K562 (cell line): Measurements from ENCODE around the gene SFN. TPM values are rescaled to one million over a fixed set of nuclear protein-coding genes. Genes with fewer than 3 reads are reported as not detected.

Experiments
- ATAC-seq: fragments of 200-7000 bp; cut with Tn5 transposase; 3 replicates; pipeline ENCODE4 v1.9.1; 2020; ENCODE audit warnings: moderate library complexity
- BruUV-seq: library from RNA; stranded (reverse); fragments of 400-500 nt; replicated peaks from 2 replicates; lab custom pipeline; 2021; lab: Mats Ljungman, UMichigan
- CTCF ChIA-PET: fragments of 300-600 bp; formaldehyde crosslinking; extraction: SDS; loops from one replicate; lab custom pipeline; 2021; ENCODE audit warnings: low intra/inter-chr PET ratio; lab: Yijun Ruan, JAX
- POLR2A ChIA-PET: fragments of 300-600, 350-650 bp; sonication (Branson Sonifier 250); formaldehyde crosslinking; extraction: SDS; loops from one replicate; lab custom pipeline; 2021; ENCODE audit warnings: antibody characterized with exemption, inconsistent platforms; lab: Yijun Ruan, JAX
- DNase-seq, 4 experiments: peaks; one replicate each; pipeline versions ENCODE4 v3.0.0 to v3.0.0-alpha.2; 2011 to 2018; ENCODE audit warnings: low spot score in 3 of 4, mixed read lengths in 3 of 4; ENCODE audit errors: extremely low read depth in 1 of 4
- FAIRE-seq: peaks from 2 replicates; lab custom pipeline; 2011; peaks lifted over from hg19 to GRCh38; lab: Jason Lieb, UNC
- H2AFZ ChIP-seq: 2 replicates; pipeline ENCODE4 v1.6.0; 2011; ENCODE audit warnings: low read depth, low read length, control low read depth, inconsistent platforms
- H3K27ac ChIP-seq: fragments of 200-600 bp; 3 replicates; pipeline ENCODE4 v1.8.0; 2011; ENCODE audit warnings: low read depth, mild to moderate bottlenecking, control low read depth, inconsistent platforms, low read length, moderate library complexity, mixed read lengths; ENCODE audit errors: extremely low read depth
- H3K27me3 ChIP-seq, 2 experiments: fragments of 300-600 bp in 1 of 2; 2 replicates in 1 of 2; 3 replicates in 1 of 2; pipeline versions ENCODE4 v1.6.0 to v1.8.0; 2011; ENCODE audit warnings: inconsistent platforms in 2 of 2, low read length in 2 of 2, mild to moderate bottlenecking in 1 of 2, mixed read lengths in 1 of 2, moderate library complexity in 1 of 2; ENCODE audit not compliant: control insufficient read depth in 2 of 2, insufficient read depth in 2 of 2
- H3K36me3 ChIP-seq: fragments of 300-600 bp; 3 replicates; pipeline ENCODE4 v1.8.0; 2011; ENCODE audit warnings: mild to moderate bottlenecking, low read length, inconsistent platforms; ENCODE audit not compliant: control insufficient read depth, insufficient read depth
- H3K4me1 ChIP-seq, 2 experiments: fragments of 200-600 bp in 1 of 2; replicated peaks in 1 of 2; 2 replicates in 1 of 2; 3 replicates in 1 of 2; pipeline versions ENCODE4 v1.5.1 to v1.8.0; 2011; ENCODE audit warnings: inconsistent platforms in 2 of 2, low read length in 2 of 2, mild to moderate bottlenecking in 1 of 2, mixed read lengths in 1 of 2, moderate library complexity in 1 of 2; ENCODE audit not compliant: control insufficient read depth in 2 of 2, insufficient read depth in 2 of 2
- H3K4me2 ChIP-seq: 2 replicates; pipeline ENCODE4 v1.6.1; 2011; ENCODE audit warnings: low read length, control low read depth, inconsistent platforms, mixed read lengths; ENCODE audit not compliant: insufficient read depth
- H3K4me3 ChIP-seq: fragments of 200-600 bp; sonication (generic), shearing (Covaris generic); 2 replicates; pipeline ENCODE4 v1.5.1; 2016; ENCODE audit warnings: control low read depth, inconsistent platforms
- H3K79me2 ChIP-seq: fragments of 200-600 bp; 3 replicates; pipeline ENCODE4 v1.8.0; 2011; ENCODE audit warnings: low read length, inconsistent platforms; ENCODE audit not compliant: control insufficient read depth, insufficient read depth
- H3K9ac ChIP-seq, 2 experiments: 2 replicates each; pipeline versions ENCODE4 v1.6.0 to v1.6.1; 2011; ENCODE audit warnings: low read depth in 2 of 2, low read length in 2 of 2, control low read depth in 1 of 2, inconsistent platforms in 1 of 2, mild to moderate bottlenecking in 1 of 2, mixed read lengths in 1 of 2; ENCODE audit not compliant: insufficient read depth in 1 of 2
- H3K9me1 ChIP-seq: one replicate; pipeline ENCODE4 v1.6.0; 2011; ENCODE audit warnings: inconsistent platforms, mild to moderate bottlenecking, low read length, moderate library complexity; ENCODE audit not compliant: control insufficient read depth, insufficient read depth
- H3K9me3 ChIP-seq: replicated peaks from 2 replicates; pipeline ENCODE4 v1.5.1; 2011; ENCODE audit warnings: low read depth, low read length, inconsistent platforms; ENCODE audit not compliant: control insufficient read depth, insufficient read depth
- H4K20me1 ChIP-seq: replicated peaks from 2 replicates; pipeline ENCODE4 v1.6.1; 2011; ENCODE audit warnings: low read length, inconsistent platforms, mixed read lengths; ENCODE audit not compliant: control insufficient read depth, insufficient read depth
- CTCF ChIP-seq, 3 experiments: IDR thresholded peaks in 2 of 3; conservative IDR thresholded peaks in 1 of 3; 2 replicates each; pipeline ENCODE4 v1.5.1; 2011 to 2012; ENCODE audit warnings: low read length in 3 of 3, mild to moderate bottlenecking in 3 of 3, control low read depth in 2 of 3, improper control_type of control experiment in 1 of 3, inconsistent platforms in 1 of 3, low read depth in 1 of 3, mixed read lengths in 1 of 3, moderate library complexity in 1 of 3; ENCODE audit not compliant: insufficient read depth in 2 of 3
- FOXA3 ChIP-seq, 2 experiments: fragments of 450-650 bp in 1 of 2; sonication (generic) in 1 of 2; formaldehyde crosslinking; IDR thresholded peaks in 1 of 2; conservative IDR thresholded peaks in 1 of 2; 2 replicates each; pipeline versions ENCODE4 v1.4.0 to v1.8.0; 2020 to 2022; ENCODE audit warnings: mild to moderate bottlenecking in 2 of 2, missing genetic modification reagents in 1 of 2
- KAT2B ChIP-seq: IDR thresholded peaks from one replicate; pipeline ENCODE4 v1.6.1; 2012; ENCODE audit warnings: low read depth, mild to moderate bottlenecking, control low read depth, inconsistent platforms, low read length, moderate library complexity
- MXI1 ChIP-seq: IDR thresholded peaks from 2 replicates; pipeline ENCODE4 v1.6.1; 2011; ENCODE audit warnings: low read depth, mild to moderate bottlenecking, improper control_type of control experiment, low read length
- NFE2 ChIP-seq: IDR thresholded peaks from 2 replicates; pipeline ENCODE4 v1.6.1; 2014; ENCODE audit warnings: antibody characterized with exemption, low read depth
- NR2C2 ChIP-seq, 2 experiments: fragments of 200-800 bp in 1 of 2; sonication (Bioruptor generic) in 1 of 2; sonication (generic) in 1 of 2; formaldehyde crosslinking in 1 of 2; IDR thresholded peaks; 2 replicates each; pipeline versions ENCODE4 v1.6.1 to v1.8.0; 2016 to 2022; ENCODE audit warnings: mild to moderate bottlenecking in 1 of 2, missing compliant biosample characterization in 1 of 2, missing genetic modification characterization in 1 of 2, missing genetic modification reagents in 1 of 2
- RFX7 ChIP-seq: fragments of 250-450 bp; sonication (Bioruptor Pico); IDR thresholded peaks from 2 replicates; pipeline ENCODE4 v1.5.1; 2021; ENCODE audit warnings: mild to moderate bottlenecking
- SP2 ChIP-seq: IDR thresholded peaks from 2 replicates; pipeline ENCODE4 v1.6.1; 2011; ENCODE audit warnings: mild to moderate bottlenecking, low read depth, low read length, moderate library complexity; ENCODE audit not compliant: poor library complexity, severe bottlenecking; ENCODE audit errors: extremely low read depth
- ZBTB11 ChIP-seq, 3 experiments: fragments of 200-800 bp in 1 of 3; fragments of 250-450 bp in 1 of 3; fragments of 450-650 bp in 1 of 3; sonication (Bioruptor Pico) in 1 of 3; sonication (Bioruptor generic) in 1 of 3; formaldehyde crosslinking in 1 of 3; IDR thresholded peaks; 2 replicates each; pipeline versions ENCODE4 v1.6.1 to v1.8.0; 2016 to 2022; ENCODE audit warnings: mild to moderate bottlenecking in 2 of 3, missing genetic modification characterization in 2 of 3, missing compliant biosample characterization in 1 of 3, moderate library complexity in 1 of 3
- ZNF655 ChIP-seq: fragments of 250-450 bp; sonication (Bioruptor Pico); IDR thresholded peaks from 2 replicates; pipeline ENCODE4 v1.5.0; 2021
- ZNF707 ChIP-seq: fragments of 250-450 bp; sonication (Bioruptor Pico); conservative IDR thresholded peaks from 2 replicates; pipeline ENCODE4 v1.8.0; 2022; ENCODE audit warnings: inconsistent platforms, mild to moderate bottlenecking, moderate library complexity
- WGBS: fragments of 100-300 bp; shearing (Covaris generic); methylation state at CpG from one replicate; pipeline ENCODE4 v1.1.6; 2016; ENCODE audit warnings: low coverage, mixed read lengths; ENCODE audit not compliant: insufficient coverage; ENCODE audit errors: missing lambda C conversion rate; 5-methylcytosine and 5-hydroxymethylcytosine counted together
- in situ Hi-C: fragments of 300-500 bp; cut with MboI; formaldehyde crosslinking; loops from 4 replicates; pipeline ENCODE4 v1.15.0; 2018; ENCODE audit warnings: inconsistent platforms, mixed read lengths
- intact Hi-C: fragments of 100-400 bp; cut with micrococcal nuclease; formaldehyde crosslinking; loops from 2 replicates; pipeline ENCODE4 v1.14.2; 2022
- polyA plus RNA-seq, 8 experiments: library from polyadenylated mRNA; depleted of rRNA in 4 of 8; stranded (reverse) in 5 of 8; unstranded in 3 of 8; fragments of >200 nt; fragmentation: Nextera tagmentation in 2 of 8; fragmentation: Illumina TruSeq in 1 of 8; extraction: Ambion mirVana in 2 of 8; extraction: Trizol in 1 of 8; gene quantifications; 2 replicates each; pipeline versions ENCODE4 v1.2.1 to v1.2.3, GENCODE V29; 2011 to 2014; ENCODE audit warnings: inconsistent platforms in 1 of 8, missing spikeins in 1 of 8
- total RNA-seq, 7 experiments: library from RNA; depleted of rRNA in 6 of 7; stranded (reverse); fragments of >200 nt in 6 of 7; fragmentation: Illumina TruSeq in 2 of 7; extraction: Trizol in 2 of 7; gene quantifications; 2 replicates each; pipeline versions ENCODE4 v1.2.1 to v1.2.3, GENCODE V29; 2011 to 2021; ENCODE audit warnings: low replicate concordance in 1 of 7

Gene SFN
- total and polyA plus RNA-seq, 9 of the 15 experiments (the other 6 are each of a cell fraction or from before 2014, with no cell fraction given) = 0.10 to 3.8 (median 2.0) TPM

GRCh38 chr1:26826261-26827105 is 36.5 kb upstream of the SFN start, which contains the start of gene ZDHHC18:
ZDHHC18 (plus strand) TSS chr1:26826688; CDS start chr1:26826805, 117 bp downstream.
- Histone ChIP-seq H3K9me3 (no peaks in the 10 kb centered on the region), H3K27ac (peak within 1 kb of the TSS; percentile 42; the same call in 2 of the 3 replicates), H4K20me1 (peaks cover 12% of the 10 kb centered on the region; the same call in 1 of the 2 replicates), H3K4me1 (peaks cover 41 to 42% of the 10 kb centered on the region in 2 experiments), H3K27me3 (no peaks in the 10 kb centered on the region), H3K9me1 (peaks cover 9% of the 10 kb centered on the region), H3K9ac (peak within 1 kb of the TSS; percentile 63 to 93), H3K4me3 (peak within 1 kb of the TSS; percentile 58), H2AFZ (peak within 1 kb of the TSS; percentile 98), H3K4me2 (peak within 1 kb of the TSS; percentile 85), H3K79me2 (peaks cover 41% of the 10 kb centered on the region), H3K36me3 (peaks cover 29% of the 10 kb centered on the region; the same call in 2 of the 3 replicates)
- 2% methylated on average over 40 of the region's 107 CpGs for WGBS
- FAIRE-seq (no peak), DNase-seq (peak; percentile 84 to 98 (median 96)), ATAC-seq (peak; percentile 90)
- intact Hi-C loops = no loop called here
- ChIA-PET CTCF (interaction anchor here (0.7 kb wide), 1 partner anchor 15 kb away, joined by 3 read pairs; no protein-coding TSS in a partner anchor), POLR2A (interaction anchor here (0.6 to 1.0 kb wide), 2 partner anchors 13 to 29 kb away, joined by 3 to 4 read pairs; no protein-coding TSS in a partner anchor)
- no TSS peak for BruUV-seq
- in situ Hi-C loops = no loop called here
- TF ChIP-seq ZNF707 (CRISPR knock-in tag) (no peak), NR2C2 (CRISPR knock-in tag; IDR thresholded peaks at IDR 0.05) (no peak), NR2C2 (tag; IDR thresholded peaks at IDR 0.05) (no peak), SP2 (peak; percentile 1), NFE2 (no peak), ZBTB11 (CRISPR knock-in tag; IDR thresholded peaks at IDR 0.05) (peak in 1 of 3 experiments; percentile 45; a peak in 2 of 6 replicates), FOXA3 (CRISPR knock-in tag; conservative IDR thresholded peaks at IDR 0.05 in 1 of 2, IDR thresholded peaks at IDR 0.05 in 1 of 2) (peak in 1 of 2 experiments; percentile 27; a peak in 1 of 4 replicates), ZNF655 (CRISPR knock-in tag) (no peak), RFX7 (CRISPR knock-in tag) (no peak), KAT2B (no peak), CTCF (IDR thresholded peaks at IDR 0.05 in 2 of 3, conservative IDR thresholded peaks at IDR 0.05 in 1 of 3; ENCODE audit: insufficient read depth in 2 of 3, low read depth in 1 of 3, low read length in 3 of 3) (peak; percentile 56 to 74 (median 64)), MXI1 (no peak)
